Activated naive CD8-positive, alpha-beta T cell treated with anti-CD3 and anti-CD28 coated beads for 36 hours (primary cell): ENCODE data around the gene IGDCC3. TPM values are rescaled to one million over a fixed set of nuclear protein-coding genes. Genes with fewer than 3 reads are reported as not detected.

Source experiments
- DNase-seq: peaks from one replicate; pipeline ENCODE4 v3.0.0; 2021
- H3K27ac Mint-ChIP-seq: one replicate; pipeline ENCODE4 v1.8.0; 2022; ENCODE audit warnings: mild to moderate bottlenecking, moderate library complexity, mixed read lengths
- H3K27me3 Mint-ChIP-seq: one replicate; pipeline ENCODE4 v1.8.0; 2022; ENCODE audit warnings: mild to moderate bottlenecking, mixed read lengths
- H3K36me3 Mint-ChIP-seq: one replicate; pipeline ENCODE4 v1.8.0; 2021; ENCODE audit warnings: mild to moderate bottlenecking, mixed read lengths
- H3K4me1 Mint-ChIP-seq: one replicate; pipeline ENCODE4 v1.8.0; 2021; ENCODE audit warnings: mixed read lengths
- H3K4me3 Mint-ChIP-seq: one replicate; pipeline ENCODE4 v1.8.0; 2022; ENCODE audit warnings: mild to moderate bottlenecking, moderate library complexity, mixed read lengths
- H3K9me3 Mint-ChIP-seq: one replicate; pipeline ENCODE4 v1.8.0; 2022; ENCODE audit warnings: mixed read lengths
- total RNA-seq, 2 experiments: library from RNA; stranded (reverse); gene quantifications; one replicate each; pipeline ENCODE4 v1.2.3, GENCODE V29; 2021

The IGDCC3 gene
- total RNA-seq, 2 experiments from 2014 or later, result not detected

GRCh38 chr15:65373163-65373651 lies 4.6 kb downstream of the IGDCC3 start:
- Mint-ChIP-seq H3K27me3 (peaks cover 54% of the 10 kb centered on the region), H3K4me1 (peaks cover 7% of the 10 kb centered on the region), H3K36me3 (no peaks in the 10 kb centered on the region), H3K27ac (no peak overlapping the region), H3K9me3 (no peaks in the 10 kb centered on the region), H3K4me3 (no peak overlapping the region)
- no peak for DNase-seq

- H3K27me3 Mint-ChIP-seq, result peaks cover 54% of the 10 kb centered on the region
- no peak for DNase-seq
- peaks cover 7% of the 10 kb centered on the region for H3K4me1 Mint-ChIP-seq
- H3K4me3 Mint-ChIP-seq, result no peak overlapping the region
- no peak overlapping the region for H3K27ac Mint-ChIP-seq
- no peaks in the 10 kb centered on the region for H3K9me3 Mint-ChIP-seq
- no peaks in the 10 kb centered on the region for H3K36me3 Mint-ChIP-seq
Observed at GRCh38 chr15:65372787-65373067, 5.1 kb downstream of the IGDCC3 start.

GRCh38 chr15:65371976-65372786 lies 5.6 kb downstream of the IGDCC3 start:
- Mint-ChIP-seq H3K27ac (no peak overlapping the region), H3K4me3 (no peak overlapping the region), H3K9me3 (no peaks in the 10 kb centered on the region), H3K36me3 (no peaks in the 10 kb centered on the region), H3K4me1 (peaks cover 7% of the 10 kb centered on the region), H3K27me3 (peaks cover 51% of the 10 kb centered on the region)
- DNase-seq, result no peak

- no peaks in the 10 kb centered on the region for H3K36me3 Mint-ChIP-seq
- no peak overlapping the region for H3K4me3 Mint-ChIP-seq
- H3K4me1 Mint-ChIP-seq, result no peaks in the 10 kb centered on the region
- no peak overlapping the region for H3K27ac Mint-ChIP-seq
- H3K27me3 Mint-ChIP-seq, result peaks cover 38% of the 10 kb centered on the region
- H3K9me3 Mint-ChIP-seq, result no peaks in the 10 kb centered on the region
- DNase-seq, result no peak
Observed at GRCh38 chr15:65370885-65371284, 6.9 kb downstream of the IGDCC3 start.

- Mint-ChIP-seq H3K9me3 (no peaks in the 10 kb centered on the region), H3K27me3 (peaks cover 26% of the 10 kb centered on the region), H3K36me3 (no peaks in the 10 kb centered on the region), H3K4me1 (no peaks in the 10 kb centered on the region), H3K4me3 (no peak overlapping the region), H3K27ac (no peak overlapping the region)
- no peak for DNase-seq
Observed at GRCh38 chr15:65369651-65370050, 8.2 kb downstream of the IGDCC3 start.

GRCh38 chr15:65369212-65369547 lies 8.6 kb downstream of the IGDCC3 start:
- H3K9me3 Mint-ChIP-seq, result no peaks in the 10 kb centered on the region
- no peak overlapping the region for H3K27ac Mint-ChIP-seq
- no peaks in the 10 kb centered on the region for H3K36me3 Mint-ChIP-seq
- H3K27me3 Mint-ChIP-seq, result peaks cover 21% of the 10 kb centered on the region
- no peak overlapping the region for H3K4me3 Mint-ChIP-seq
- no peak for DNase-seq
- no peaks in the 10 kb centered on the region for H3K4me1 Mint-ChIP-seq

GRCh38 chr15:65368302-65369211 lies 9.2 kb downstream of the IGDCC3 start:
- DNase-seq, result no peak
- Mint-ChIP-seq H3K9me3 (no peaks in the 10 kb centered on the region), H3K4me1 (no peaks in the 10 kb centered on the region), H3K27ac (no peak overlapping the region), H3K4me3 (no peak overlapping the region), H3K36me3 (no peaks in the 10 kb centered on the region), H3K27me3 (peaks cover 15% of the 10 kb centered on the region)

GRCh38 chr15:65366122-65366892 lies 11.5 kb downstream of the IGDCC3 start:
- Mint-ChIP-seq H3K4me3 (no peak overlapping the region), H3K9me3 (no peaks in the 10 kb centered on the region), H3K27me3 (peaks cover 11% of the 10 kb centered on the region), H3K27ac (no peak overlapping the region), H3K4me1 (no peaks in the 10 kb centered on the region), H3K36me3 (no peaks in the 10 kb centered on the region)
- no peak for DNase-seq

- no peaks in the 10 kb centered on the region for H3K9me3 Mint-ChIP-seq
- no peak overlapping the region for H3K27ac Mint-ChIP-seq
- no peak overlapping the region for H3K4me3 Mint-ChIP-seq
- no peak for DNase-seq
- H3K36me3 Mint-ChIP-seq, result no peaks in the 10 kb centered on the region
- no peaks in the 10 kb centered on the region for H3K4me1 Mint-ChIP-seq
- H3K27me3 Mint-ChIP-seq, result peaks cover 10% of the 10 kb centered on the region
Observed at GRCh38 chr15:65365229-65365628, 12.6 kb downstream of the IGDCC3 start.

- DNase-seq, result no peak
- Mint-ChIP-seq H3K27me3 (peaks cover 10% of the 10 kb centered on the region), H3K36me3 (no peaks in the 10 kb centered on the region)
Observed at GRCh38 chr15:65363766-65364165, 14.0 kb downstream of the IGDCC3 start.

GRCh38 chr15:65363306-65363705 lies 14.5 kb downstream of the IGDCC3 start:
- Mint-ChIP-seq H3K27me3 (peaks cover 10% of the 10 kb centered on the region), H3K4me1 (no peaks in the 10 kb centered on the region), H3K27ac (no peak overlapping the region), H3K9me3 (no peaks in the 10 kb centered on the region), H3K36me3 (no peaks in the 10 kb centered on the region), H3K4me3 (no peak overlapping the region)
- DNase-seq, result no peak

More at GRCh38 chr15:65363766-65364165, 14.0 kb downstream of the IGDCC3 start:
- H3K4me1 Mint-ChIP-seq, result no peaks in the 10 kb centered on the region
- no peaks in the 10 kb centered on the region for H3K9me3 Mint-ChIP-seq
- no peak overlapping the region for H3K4me3 Mint-ChIP-seq
- H3K27ac Mint-ChIP-seq, result no peak overlapping the region

- no peak for DNase-seq
- no peaks in the 10 kb centered on the region for H3K9me3 Mint-ChIP-seq
- H3K27me3 Mint-ChIP-seq, result peaks cover 19% of the 10 kb centered on the region
- H3K4me1 Mint-ChIP-seq, result no peaks in the 10 kb centered on the region
- no peak overlapping the region for H3K4me3 Mint-ChIP-seq
- no peaks in the 10 kb centered on the region for H3K36me3 Mint-ChIP-seq
- H3K27ac Mint-ChIP-seq, result no peak overlapping the region
Observed at GRCh38 chr15:65362491-65362890, 15.3 kb downstream of the IGDCC3 start.

GRCh38 chr15:65361708-65362459 lies 15.9 kb downstream of the IGDCC3 start:
- Mint-ChIP-seq H3K9me3 (no peaks in the 10 kb centered on the region), H3K4me3 (no peak overlapping the region), H3K36me3 (no peaks in the 10 kb centered on the region), H3K27me3 (peaks cover 25% of the 10 kb centered on the region), H3K4me1 (no peaks in the 10 kb centered on the region), H3K27ac (no peak overlapping the region)
- DNase-seq, result no peak

GRCh38 chr15:65360506-65360905 lies 17.3 kb downstream of the IGDCC3 start:
- Mint-ChIP-seq H3K27ac (no peak overlapping the region), H3K4me1 (peaks cover 2% of the 10 kb centered on the region), H3K4me3 (no peak overlapping the region), H3K9me3 (no peaks in the 10 kb centered on the region), H3K27me3 (peaks cover 35% of the 10 kb centered on the region), H3K36me3 (no peaks in the 10 kb centered on the region)
- DNase-seq, result no peak
